GM18498 (cell line): ENCODE results near the gene TAF13.

Experiments used
- ATAC-seq: cut with Tn5 transposase; IDR thresholded peaks from one replicate; pipeline ENCODE4 v1.9.1; 2021; ENCODE audit warnings: mild to moderate bottlenecking, moderate library complexity; ENCODE audit not compliant: unreplicated experiment

Gene TAF13, protein sequence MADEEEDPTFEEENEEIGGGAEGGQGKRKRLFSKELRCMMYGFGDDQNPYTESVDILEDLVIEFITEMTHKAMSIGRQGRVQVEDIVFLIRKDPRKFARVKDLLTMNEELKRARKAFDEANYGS

DNA sequence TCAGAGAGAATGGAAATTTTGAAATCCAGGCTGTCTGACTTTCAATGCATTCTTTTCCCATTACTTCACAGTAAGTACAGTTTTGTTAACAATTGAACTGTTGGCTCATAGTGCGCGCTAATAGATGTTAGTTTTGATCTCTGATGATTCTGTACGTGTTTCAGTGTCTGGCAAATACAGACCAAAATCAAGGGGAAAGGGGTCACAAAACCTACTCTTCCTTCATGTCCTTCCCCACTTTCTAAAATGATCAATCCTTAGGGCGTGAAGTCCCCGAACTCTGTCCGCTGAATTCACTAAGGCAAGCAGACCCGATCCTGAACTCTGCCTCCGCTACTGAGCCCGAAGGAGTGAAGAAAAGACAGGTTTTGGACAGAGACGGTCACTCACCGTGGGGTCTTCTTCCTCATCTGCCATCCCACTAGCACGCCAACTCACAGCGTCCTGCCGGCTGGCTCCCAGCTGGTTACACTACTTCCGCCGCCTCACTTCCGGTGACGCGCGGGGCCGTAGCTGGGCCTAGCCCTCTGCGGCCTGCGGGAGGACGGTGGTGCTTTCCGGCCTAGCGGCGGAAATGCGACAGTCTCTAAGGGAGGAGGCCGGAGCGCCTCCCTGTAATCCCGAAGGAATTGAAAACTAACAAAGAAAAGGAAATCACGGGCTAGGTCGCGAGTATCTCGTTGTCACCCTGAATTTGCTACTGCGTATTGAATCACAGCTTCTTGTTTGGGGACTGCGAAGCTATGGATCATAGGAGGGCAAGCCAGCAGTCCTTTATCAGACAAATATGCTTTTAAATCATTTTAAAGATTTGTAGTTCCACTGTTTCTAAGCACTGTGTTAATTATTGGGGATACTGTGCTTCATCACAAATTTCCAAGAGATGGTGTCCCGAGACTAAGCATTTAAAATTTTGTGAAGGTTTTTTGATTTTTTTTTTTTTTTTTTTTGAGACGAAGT is at the start of gene TAF13:
Gene TAF13, minus strand, starts transcription at position 473 of the 960 bp plus-strand sequence. Its CDS starts 56 bp downstream, at position 417.
- ATAC-seq = peak; percentile 100

DNA sequence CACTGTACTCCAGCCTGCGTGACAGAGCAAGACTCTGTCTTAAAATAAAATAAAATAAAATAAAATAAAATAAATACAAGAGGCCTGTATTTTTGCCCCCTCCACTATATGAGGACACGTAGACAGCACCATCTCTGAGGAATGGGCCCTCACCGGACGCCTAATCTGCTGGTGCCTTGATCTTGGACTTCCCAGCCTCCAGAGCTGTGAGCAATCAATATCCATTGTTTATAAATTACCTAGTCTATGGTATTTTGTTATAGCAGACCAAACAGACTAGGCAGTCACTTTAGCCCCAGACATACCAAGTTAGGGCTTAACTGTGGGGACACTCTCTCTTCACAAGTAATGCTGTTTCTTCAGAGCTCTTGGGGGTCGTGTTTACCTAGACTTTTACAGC is 44.6 kb upstream of the TAF13 start:
- no peak for ATAC-seq

DNA sequence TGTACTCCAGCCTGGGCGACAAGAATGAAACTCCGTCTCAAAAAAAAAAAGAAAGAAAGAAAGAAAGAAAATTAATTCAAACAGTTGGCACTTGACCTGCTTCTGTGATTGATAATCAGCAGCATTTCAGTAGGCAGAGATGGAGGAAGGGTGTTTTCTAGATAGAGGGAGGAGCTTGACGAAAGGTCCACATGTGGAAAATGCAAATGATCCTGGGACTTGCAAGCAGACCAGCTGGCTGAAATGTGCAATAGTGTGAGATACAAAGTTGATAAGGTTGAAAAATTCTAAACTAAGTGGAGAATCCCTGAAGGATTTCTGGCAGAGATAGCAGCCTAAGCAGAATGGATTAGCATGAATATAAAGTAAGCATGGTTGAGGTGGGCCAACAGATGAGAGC is 42.3 kb upstream of the TAF13 start:
- ATAC-seq = no peak

DNA sequence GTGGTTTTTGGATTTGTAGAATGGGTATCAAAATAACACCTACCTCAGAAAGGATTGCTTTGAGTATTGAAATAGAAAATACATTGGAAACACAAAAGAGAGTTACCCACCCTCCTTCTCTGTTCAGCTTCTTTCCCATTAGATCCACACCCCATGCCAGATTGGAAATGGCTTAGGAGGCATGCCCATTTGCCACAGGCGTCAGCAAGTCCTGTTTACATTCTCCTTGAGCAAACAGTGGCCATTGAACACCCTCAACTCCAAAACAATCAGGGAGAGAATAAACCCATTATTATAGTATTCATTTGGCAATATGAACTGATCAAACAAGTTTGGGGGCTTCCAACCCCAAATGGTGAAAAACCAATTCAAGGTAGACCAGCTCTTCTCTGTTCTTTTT is 40.5 kb upstream of the TAF13 start:
- ATAC-seq = no peak

DNA sequence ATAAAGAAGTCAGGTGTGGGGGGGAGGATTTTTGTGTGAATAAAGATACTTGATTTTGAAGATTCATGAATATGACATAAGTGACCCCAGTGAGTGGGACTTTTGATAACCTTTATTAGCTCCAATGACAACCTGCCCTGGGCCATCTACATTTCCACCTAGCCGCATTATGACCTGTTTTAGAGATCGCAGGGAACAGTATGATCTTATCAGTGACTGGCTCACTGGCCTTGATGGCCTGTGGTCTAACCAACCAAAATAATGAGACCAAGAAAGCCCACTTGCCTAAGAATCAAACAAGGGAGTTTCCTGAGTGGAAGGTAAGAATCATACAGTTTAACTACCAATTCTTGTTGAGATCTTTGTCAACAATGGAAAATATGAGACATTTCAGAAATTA is 39.9 kb upstream of the TAF13 start:
- no peak for ATAC-seq

DNA sequence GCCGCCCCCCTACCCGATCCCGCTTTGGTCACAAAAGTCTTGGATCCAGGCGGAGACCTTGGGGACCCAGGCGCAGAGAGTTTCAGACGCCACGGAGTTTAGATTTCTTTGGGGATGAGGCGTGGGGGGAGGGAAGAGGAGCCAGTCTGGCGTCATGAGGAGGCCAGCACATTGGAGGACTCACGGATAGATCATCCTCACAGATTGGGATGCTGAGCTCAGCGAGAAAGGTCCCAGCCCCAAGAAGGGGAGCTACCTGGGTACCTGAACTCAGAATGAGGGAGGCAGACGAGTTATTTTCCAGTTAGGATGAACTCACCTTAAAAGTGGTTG is 38.5 kb upstream of the TAF13 start:
- ATAC-seq = no peak

DNA sequence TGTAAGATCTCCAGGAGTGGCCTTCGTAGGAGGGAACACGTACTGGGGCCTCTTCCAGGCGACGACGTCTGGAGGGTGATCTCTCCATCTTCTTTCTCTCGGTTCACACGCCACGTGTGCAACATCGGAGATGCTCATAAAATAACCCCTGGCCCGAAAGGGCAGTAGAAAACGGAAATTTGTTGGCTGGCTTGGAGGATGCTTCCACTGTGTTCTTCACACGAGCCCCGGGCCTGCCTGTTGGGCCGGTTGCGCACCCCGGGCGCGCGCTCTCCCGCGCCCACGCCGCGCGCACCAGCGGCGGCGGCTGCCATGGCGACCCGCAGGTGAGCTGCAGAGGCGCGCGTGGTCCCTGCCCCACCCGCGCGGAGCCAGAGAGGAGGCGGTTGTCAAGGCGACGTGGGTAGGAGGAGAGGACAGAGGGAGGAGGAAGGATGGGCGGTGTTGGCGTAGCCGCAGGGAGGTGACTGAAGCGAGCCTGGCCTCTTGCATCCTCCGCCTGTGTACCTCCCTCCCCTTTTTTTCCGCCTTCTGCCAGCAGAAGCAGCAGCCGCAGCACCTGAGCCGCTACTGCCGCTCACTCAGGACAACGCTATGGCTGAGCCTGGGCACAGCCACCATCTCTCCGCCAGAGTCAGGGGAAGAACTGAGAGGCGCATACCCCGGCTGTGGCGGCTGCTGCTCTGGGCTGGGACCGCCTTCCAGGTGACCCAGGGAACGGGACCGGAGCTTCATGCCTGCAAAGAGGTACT is 38.0 kb upstream of the TAF13 start, which contains the start of gene ELAPOR1:
Gene ELAPOR1, plus strand, starts transcription at position 526 of the 752 bp plus-strand sequence. Its CDS starts 69 bp downstream, at position 595.
- peak; percentile 66 for ATAC-seq

DNA sequence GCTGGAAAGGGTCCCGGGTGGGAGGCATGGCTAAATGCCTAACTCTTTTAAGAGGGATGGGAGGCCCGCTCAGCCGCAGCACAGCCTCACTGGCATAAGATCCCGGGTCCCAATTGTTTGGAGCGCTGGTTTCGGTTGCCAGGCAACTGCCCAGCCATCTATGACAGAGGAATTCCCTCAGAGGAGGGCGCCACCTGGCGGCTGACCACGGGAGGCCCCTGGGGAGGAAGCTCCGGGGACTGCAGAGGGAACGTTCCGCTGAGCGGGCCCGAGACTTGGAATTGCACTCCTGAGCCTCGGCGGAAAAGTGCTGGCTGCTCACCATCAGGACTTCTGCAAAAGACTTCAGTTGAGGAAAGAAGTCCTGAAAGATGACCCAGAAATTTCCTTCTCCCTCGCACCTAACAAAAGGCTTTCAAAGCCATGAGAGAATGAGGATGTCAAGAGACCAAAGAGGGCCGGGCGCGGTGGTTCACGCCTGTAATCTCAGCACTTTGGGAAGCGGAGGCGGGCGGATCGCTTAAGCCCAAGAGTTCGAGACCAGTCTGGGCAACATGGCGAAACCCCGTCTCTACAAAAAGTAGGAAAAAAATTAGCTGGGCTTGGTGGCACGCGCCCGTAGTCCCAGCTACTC is 37.0 kb upstream of the TAF13 start:
- ATAC-seq = peak; percentile 70

DNA sequence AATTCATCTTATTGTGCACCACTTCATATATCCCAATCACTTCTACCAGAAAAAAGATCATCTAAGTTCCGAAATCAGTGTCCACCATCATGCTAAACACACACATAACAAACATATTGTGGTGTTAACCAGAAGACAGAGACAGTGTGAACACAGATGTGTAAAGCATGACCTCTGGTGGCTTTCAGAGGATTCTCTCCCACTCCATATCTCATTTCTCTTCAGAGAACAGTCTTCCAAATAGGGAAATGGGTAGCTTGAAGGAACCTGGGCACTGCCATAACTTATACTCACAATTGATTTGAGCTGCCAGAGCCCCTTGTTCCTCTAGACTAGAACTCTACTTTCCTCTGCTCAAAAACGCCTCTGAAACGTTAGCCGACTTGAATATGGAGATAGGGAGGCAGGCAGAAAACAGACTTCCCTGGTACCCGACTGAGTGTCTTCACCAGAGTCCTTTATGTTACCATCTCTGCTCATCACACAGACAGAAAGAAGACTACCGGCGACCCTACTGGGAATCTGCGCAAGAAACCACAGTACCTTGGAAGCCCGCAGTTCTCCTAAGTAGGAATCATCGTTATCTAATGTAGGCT is 36.4 kb upstream of the TAF13 start:
- no peak for ATAC-seq

DNA sequence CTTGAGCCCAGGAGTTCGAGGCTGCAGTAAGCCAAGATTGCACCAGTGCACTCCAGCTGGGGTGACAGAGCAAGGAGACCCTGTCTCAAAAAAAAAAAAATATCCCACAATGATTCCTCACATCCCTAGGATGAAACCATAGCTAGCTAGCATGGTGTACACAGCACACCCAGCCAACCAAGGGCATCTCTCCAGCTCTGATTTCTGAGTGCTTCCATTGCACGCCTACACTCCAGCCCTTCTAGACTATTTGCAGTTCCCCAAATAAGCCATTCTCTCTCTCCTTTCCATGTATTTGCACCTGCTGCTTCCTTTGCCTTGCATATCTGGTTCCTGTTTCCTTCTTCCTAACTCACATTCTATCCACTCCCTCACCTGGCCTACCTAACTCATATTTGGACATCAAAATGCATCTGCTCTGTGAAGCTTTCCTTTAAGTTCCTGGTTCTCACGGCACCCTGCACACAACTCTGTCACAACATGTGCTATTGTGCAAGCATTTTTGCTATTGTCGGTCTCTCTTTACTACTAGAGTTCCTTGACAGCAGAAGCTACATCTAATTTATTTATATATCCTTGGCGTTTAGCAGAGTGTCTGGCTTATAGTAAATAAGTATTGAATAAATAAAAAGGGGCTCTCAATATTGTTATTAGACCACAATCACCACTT is 35.7 kb upstream of the TAF13 start:
- no peak for ATAC-seq

DNA sequence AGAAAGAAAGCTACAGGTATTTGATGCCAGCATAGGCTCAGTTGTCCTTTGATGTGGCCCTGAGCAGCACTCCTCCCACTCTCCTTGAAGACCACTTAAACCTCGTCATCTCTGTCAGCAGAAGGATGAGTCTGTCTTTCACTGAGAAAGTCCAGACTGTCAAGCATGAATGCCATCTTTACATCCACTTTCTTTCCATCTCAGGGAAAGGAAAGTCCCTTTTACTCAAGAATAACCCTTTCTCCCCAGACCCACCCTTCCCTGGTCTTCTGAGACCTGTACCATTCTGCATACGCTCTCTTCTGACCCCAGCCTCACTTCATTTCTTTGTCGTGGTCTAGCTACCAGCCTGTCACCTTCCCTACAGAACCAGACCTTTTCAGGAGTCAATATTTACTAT is 34.1 kb upstream of the TAF13 start:
- ATAC-seq = no peak

DNA sequence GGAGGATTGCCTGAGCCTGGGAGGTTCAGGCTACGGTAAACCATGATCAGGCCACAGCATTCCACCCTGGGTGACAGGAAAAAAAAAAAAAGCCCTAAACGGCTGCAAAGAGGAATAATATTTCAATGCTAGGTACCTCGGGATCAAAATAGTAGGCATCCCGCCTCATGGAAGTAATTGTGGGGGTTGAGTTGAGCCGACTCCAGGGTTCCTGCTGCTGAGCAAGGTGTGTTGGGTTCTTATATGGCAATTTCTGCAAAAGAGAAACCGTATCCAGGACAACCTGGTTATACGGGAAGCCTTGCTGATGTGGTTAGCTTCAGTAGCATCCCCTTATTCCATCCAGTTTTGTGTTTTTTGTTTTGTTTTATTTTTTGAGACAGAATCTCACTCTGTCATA is 32.0 kb upstream of the TAF13 start:
- no peak for ATAC-seq

DNA sequence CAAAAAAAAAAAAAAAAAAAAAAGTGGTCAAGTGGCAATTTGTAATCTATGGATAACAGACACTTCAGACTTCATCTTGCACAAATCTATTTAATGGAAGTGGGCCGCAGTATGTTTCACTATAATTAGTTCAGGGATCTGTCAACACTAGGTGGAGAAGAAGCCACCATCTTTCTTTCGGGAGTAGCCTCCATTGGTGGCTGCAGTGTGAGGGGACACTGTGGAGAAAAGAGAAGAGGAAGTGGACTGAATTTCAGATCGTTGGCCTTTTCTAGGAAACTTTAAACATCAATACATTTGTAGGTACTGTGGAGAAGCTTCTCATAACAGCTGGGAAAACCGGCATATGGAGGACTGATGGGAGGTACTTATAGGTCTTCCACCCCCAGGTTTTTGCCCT is 30.1 kb upstream of the TAF13 start:
- ATAC-seq = no peak

DNA sequence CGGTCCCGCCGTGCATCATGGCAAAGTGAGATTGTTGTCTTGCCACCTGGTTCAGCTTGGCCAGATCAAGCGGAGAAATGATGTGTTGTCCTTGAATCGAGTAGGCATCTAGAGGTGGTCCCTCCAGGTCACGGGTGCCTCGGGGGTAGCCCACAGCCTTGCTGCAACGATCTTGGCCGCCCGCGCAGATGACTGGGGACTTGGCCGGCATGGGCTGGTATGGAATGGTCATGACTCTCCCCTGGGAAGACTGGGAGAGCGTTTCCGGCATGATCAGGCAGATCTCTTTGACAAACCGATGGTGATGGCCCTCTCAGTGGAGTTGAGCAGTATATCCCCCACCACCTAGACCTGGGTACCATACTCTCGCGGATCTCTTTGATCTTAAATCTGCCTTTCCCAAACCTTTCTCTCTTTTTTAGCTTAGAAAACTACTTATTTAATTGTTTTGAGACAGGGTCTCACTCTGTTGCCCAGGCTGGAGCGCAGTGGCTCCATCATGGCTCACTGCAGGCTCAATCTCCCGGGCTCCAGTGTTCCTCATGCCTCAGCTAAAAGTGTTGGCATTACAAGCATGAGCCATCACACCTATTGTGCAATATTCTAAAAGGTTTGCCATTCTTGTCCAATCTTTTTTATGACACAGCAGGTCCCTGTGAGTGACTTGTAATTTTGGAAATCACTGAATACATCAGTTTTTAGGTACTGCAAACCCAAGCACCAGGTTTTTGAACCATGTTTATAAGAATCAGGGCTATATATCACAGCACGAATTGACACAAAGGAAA is 28.8 kb upstream of the TAF13 start:
- ATAC-seq = no peak

DNA sequence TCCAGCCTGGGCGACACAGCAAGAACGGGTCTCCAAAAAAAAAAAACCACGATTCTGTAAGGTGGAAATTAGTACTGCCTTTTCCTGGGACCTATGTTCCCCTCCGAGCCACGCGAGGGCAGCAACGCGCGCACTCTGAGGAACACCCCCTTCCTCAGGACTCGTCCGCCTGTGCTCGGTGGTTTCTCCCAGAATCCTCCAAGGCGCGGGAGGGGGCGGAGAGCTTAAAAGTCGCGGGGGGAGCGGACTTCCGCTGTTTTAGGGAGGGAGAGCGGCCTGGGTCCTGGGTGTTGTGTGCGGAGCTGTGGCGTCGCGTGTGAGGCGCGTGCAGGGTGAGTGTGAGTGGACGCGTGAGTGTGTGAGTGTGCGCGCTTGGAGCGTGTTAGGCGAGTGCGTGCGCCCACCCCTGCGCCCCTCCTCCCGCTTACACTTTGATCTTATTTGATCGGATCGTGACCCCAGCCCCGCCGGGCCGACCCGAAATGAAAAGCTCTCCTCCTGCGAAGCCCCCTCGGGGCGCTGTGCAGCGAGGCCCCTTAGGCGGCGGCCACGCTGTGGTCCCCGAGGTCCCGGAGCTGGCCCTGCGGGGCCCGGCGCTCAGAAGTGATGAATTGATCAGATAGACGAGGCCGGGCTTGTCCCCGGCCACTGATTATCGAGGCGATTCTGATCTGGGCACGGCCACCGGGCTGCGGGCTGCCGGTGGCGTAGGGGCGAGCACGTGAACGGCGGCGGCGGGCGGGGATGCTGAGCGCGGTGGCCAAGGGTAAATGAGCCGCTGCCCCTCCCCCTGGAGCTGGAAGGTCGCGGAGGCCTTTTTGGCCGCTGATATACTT is 24.4 kb upstream of the TAF13 start:
- ATAC-seq = peak; percentile 92

DNA sequence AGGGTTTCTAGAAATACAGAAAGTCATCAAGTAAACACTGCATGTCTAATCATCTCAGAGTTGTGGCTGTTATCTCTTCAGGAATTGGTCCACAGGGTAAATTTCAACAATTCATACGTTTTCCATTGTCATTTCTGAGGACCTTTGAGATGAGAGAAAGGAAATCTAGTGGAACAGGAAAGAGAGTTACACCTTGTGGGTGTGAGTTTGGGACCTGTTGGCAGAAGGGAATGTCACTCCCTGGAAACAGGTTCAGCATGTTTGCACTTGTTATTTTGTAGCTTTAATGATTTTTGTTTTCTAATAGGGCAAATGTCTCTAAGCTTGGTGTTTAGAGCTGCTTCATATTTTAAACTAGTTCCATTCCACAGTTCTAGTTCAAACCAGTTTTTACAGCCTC is 20.3 kb upstream of the TAF13 start:
- no peak for ATAC-seq

DNA sequence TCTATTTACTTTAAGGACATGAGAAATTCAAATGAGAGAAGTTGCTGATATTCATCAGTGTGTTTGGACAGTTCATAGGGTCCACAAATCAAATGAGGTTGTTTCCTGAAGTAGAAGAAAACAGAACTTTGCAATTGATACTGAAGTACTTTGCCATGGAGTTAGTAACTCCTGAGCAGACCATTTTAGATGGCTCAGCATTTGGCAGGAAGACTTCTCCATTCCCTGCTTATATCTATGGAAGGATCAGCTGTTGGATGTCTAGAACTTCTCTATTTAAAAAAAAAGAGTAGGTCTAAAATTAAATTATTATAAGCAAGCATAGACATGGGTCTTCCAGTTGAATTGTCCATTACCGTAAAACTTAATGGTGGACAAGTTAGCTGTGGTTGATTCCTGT is 19.8 kb upstream of the TAF13 start:
- no peak for ATAC-seq

DNA sequence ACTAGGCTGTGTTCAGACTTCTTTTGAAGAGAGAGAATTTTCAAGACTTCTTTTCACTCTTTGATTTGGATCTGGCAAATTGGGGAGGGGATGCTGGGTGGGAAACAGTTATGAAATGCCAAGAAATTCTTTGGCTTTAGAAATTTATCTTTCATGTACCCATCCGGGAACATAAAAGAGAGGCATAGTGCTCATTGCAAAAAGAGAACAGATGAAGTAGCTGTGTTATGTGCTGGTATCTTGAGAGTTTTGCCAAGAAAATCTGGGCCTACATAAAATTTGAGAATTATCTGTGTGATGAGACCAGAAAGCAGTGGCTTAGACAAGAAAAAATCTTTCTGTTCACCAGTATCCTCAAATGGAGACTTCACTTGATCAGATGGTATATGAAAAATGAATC is 19.1 kb upstream of the TAF13 start:
- no peak for ATAC-seq

DNA sequence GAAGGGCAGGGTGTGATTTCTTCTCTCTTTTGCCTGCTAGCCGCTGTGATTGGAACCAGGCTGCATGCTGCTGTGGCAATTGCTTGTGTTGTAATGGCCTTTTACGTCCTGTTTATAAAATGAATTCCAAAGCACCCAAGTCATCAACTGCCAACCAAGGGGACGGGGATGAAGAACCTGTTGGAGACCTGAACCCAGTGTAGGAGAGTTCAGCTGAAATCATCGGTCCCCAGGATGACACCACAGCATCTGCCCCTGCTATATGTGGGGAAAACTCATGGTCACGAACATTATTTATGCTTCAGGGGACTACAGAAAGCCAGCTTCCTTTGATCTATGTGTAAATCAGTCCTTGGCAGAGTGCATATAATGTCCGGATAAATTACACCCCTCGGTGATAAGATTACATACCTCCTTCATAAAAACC is 18.6 kb upstream of the TAF13 start:
- no peak for ATAC-seq
